ENCODE measurements around the gene VCAM1.
A peak's percentile ranks its signal among the peaks of the same experiment; 100 is the strongest.

The VCAM1 gene

GRCh38 chr1:100735244-100735643, 15.7 kb downstream of the VCAM1 start:
- Histone ChIP-seq H4K20me1 (ENCODE audit: insufficient read depth, low read length) (no peaks in the 10 kb centered on the region), H3K27ac (ENCODE audit: low read length) (no peak overlapping the region), H3K27me3 (replicated peaks; ENCODE audit: insufficient read depth, low read length) (no peaks in the 10 kb centered on the region), H3K9me3 (replicated peaks; ENCODE audit: insufficient read depth, low read length) (no peaks in the 10 kb centered on the region), H3K79me2 (ENCODE audit: low read length) (no peaks in the 10 kb centered on the region), H3K4me3 (ENCODE audit: low read length) (no peak overlapping the region), H3K9ac (ENCODE audit: low read length) (no peak overlapping the region), H3F3A (ENCODE audit: insufficient read depth, low read length) (no peaks in the 10 kb centered on the region), H3K4me2 (ENCODE audit: low read depth, low read length) (no peak overlapping the region), H3K4me1 (ENCODE audit: low read length) (no peaks in the 10 kb centered on the region), H3K9me2 (replicated peaks; ENCODE audit: insufficient read depth, low read length) (no peaks in the 10 kb centered on the region), H3K36me3 (replicated peaks; ENCODE audit: insufficient read depth, low read length) (no peaks in the 10 kb centered on the region), H2AFZ (ENCODE audit: low read length) (no peak overlapping the region)
- DNase-seq = no peak
- TF ChIP-seq EZH2 (optimal IDR thresholded peaks at IDR 0.05; ENCODE audit: low read depth, low read length) (no peak), CTCF (IDR thresholded peaks at IDR 0.05; ENCODE audit: low read length) (no peak), EZH2phosphoT487 (IDR thresholded peaks at IDR 0.05; ENCODE audit: low read length) (no peak)

DNA sequence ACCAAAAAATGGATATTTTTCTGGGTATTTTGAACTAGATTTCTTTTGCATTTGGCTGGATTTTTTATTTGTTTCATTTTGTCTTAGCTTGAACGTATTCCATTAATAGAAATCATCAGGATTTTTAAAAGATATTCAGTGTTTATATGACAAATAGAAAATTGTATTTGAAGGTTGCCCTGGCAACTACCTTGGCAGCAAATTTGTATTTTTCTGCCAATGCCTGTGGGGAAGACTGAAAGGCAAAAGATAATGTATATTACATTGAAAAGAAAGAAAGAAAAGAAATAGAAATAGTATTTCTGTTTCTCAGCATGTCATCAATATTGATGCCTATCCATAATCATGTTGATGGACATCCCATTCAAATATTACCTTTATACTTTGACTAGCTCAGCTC, 16.8 kb downstream of the VCAM1 start:
- H3K9me2 ChIP-seq (replicated peaks; ENCODE audit: insufficient read depth, low read length) = no peaks in the 10 kb centered on the region
- H3K4me2 ChIP-seq (ENCODE audit: low read depth, low read length) = no peak overlapping the region
- H3K27me3 ChIP-seq (replicated peaks; ENCODE audit: insufficient read depth, low read length) = no peaks in the 10 kb centered on the region
- H3K79me2 ChIP-seq (ENCODE audit: low read length) = no peaks in the 10 kb centered on the region
- H3K9ac ChIP-seq (ENCODE audit: low read length) = no peak overlapping the region
- no peaks in the 10 kb centered on the region for H4K20me1 ChIP-seq (ENCODE audit: insufficient read depth, low read length)
- no peak overlapping the region for H3K4me3 ChIP-seq (ENCODE audit: low read length)
- DNase-seq = no peak
- no peak for TF ChIP-seq CTCF (IDR thresholded peaks at IDR 0.05; ENCODE audit: low read length)
- TF ChIP-seq EZH2 (optimal IDR thresholded peaks at IDR 0.05; ENCODE audit: low read depth, low read length) = no peak
- TF ChIP-seq EZH2phosphoT487 (IDR thresholded peaks at IDR 0.05; ENCODE audit: low read length) = no peak
- no peaks in the 10 kb centered on the region for H3F3A ChIP-seq (ENCODE audit: insufficient read depth, low read length)
- no peaks in the 10 kb centered on the region for H3K9me3 ChIP-seq (replicated peaks; ENCODE audit: insufficient read depth, low read length)
- H3K36me3 ChIP-seq (replicated peaks; ENCODE audit: insufficient read depth, low read length) = no peaks in the 10 kb centered on the region
- H3K4me1 ChIP-seq (ENCODE audit: low read length) = no peaks in the 10 kb centered on the region
- no peak overlapping the region for H3K27ac ChIP-seq (ENCODE audit: low read length)
- H2AFZ ChIP-seq (ENCODE audit: low read length) = no peak overlapping the region

DNA sequence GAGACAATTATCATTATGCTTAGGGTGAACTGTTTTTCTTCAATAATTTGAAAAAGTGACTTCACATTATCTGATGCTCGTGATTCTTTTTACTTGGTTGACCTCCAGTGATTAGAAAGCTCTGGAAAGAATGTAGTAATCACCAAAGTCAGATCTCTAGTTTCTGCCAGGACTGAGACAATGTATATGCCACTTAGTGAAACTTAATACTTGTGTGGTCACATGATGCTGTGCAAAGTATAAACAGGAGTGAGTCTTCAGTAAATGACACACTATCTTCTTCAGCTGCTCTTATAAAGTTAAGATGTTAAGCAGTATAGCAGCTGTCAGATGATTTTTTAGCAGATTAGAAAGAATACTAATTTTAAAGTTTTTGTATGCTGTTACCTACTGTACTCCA, 17.2 kb downstream of the VCAM1 start:
- H2AFZ ChIP-seq (ENCODE audit: low read length) = no peak overlapping the region
- H3K79me2 ChIP-seq (ENCODE audit: low read length) = no peaks in the 10 kb centered on the region

More for the DNA sequence above, 17.2 kb downstream of the VCAM1 start:
- H3K4me2 ChIP-seq (ENCODE audit: low read depth, low read length) = no peak overlapping the region
- no peak overlapping the region for H3K4me3 ChIP-seq (ENCODE audit: low read length)
- no peaks in the 10 kb centered on the region for H3K9me2 ChIP-seq (replicated peaks; ENCODE audit: insufficient read depth, low read length)
- H3K9ac ChIP-seq (ENCODE audit: low read length) = no peak overlapping the region
- H3K27ac ChIP-seq (ENCODE audit: low read length) = no peak overlapping the region
- H4K20me1 ChIP-seq (ENCODE audit: insufficient read depth, low read length) = no peaks in the 10 kb centered on the region
- H3K27me3 ChIP-seq (replicated peaks; ENCODE audit: insufficient read depth, low read length) = no peaks in the 10 kb centered on the region
- no peaks in the 10 kb centered on the region for H3F3A ChIP-seq (ENCODE audit: insufficient read depth, low read length)
- peak; percentile 9 for DNase-seq
- no peaks in the 10 kb centered on the region for H3K9me3 ChIP-seq (replicated peaks; ENCODE audit: insufficient read depth, low read length)
- H3K36me3 ChIP-seq (replicated peaks; ENCODE audit: insufficient read depth, low read length) = no peaks in the 10 kb centered on the region
- TF ChIP-seq EZH2phosphoT487 (IDR thresholded peaks at IDR 0.05; ENCODE audit: low read length) (no peak), EZH2 (optimal IDR thresholded peaks at IDR 0.05; ENCODE audit: low read depth, low read length) (no peak), CTCF (IDR thresholded peaks at IDR 0.05; ENCODE audit: low read length) (no peak)
- no peaks in the 10 kb centered on the region for H3K4me1 ChIP-seq (ENCODE audit: low read length)

Measured in MM.1S (cell line).